ENCODE results near the gene USP24. TPM values are rescaled to one million over a fixed set of nuclear protein-coding genes. Genes with fewer than 3 reads are reported as not detected.

The USP24 gene
- total and polyA plus RNA-seq, 2 donors (not counting 3 experiments of a cell fraction or from before 2014, with no cell fraction given), result 8.2 to 30.0 TPM

DNA sequence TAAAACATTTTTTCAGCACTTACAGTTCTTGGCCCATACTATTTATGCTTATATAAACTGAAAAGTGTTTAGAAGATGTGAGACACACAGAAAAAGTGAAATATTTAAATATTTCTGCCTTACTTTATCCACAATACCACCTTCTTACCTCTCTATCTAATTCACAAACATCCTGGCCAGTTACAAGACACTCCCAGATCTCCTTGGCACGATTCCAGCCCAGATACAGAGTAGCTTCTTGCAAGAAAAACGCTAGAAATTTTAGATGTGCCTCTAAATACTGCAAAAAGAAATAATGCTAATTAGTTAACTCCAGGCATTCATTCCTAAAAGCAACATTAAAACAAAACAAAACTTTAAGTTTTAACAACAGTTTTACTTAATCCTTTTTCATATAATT lies 68.4 kb downstream of the USP24 start:
- no peak for FAIRE-seq

More for the DNA sequence above, 68.4 kb downstream of the USP24 start:
- no peak overlapping the region for H3K27ac ChIP-seq (ENCODE audit: insufficient read depth, low read depth, low read length)
- H3K4me1 ChIP-seq (ENCODE audit: control insufficient read depth, extremely low read depth, insufficient read depth, low read length), result no peaks in the 10 kb centered on the region
- intact Hi-C loops (cut with micrococcal nuclease), result loop anchor here (5.0 to 10.0 kb wide), 3 partner anchors 36 to 1678 kb away; no protein-coding TSS in a partner anchor
- POLR2A ChIA-PET, result no interaction called here
- no peak overlapping the region for H3K9ac ChIP-seq (replicated peaks; ENCODE audit: extremely low read depth, insufficient read depth, low read length)
- CTCF ChIA-PET, result no interaction called here
- no peak for TF ChIP-seq POLR2A (IDR thresholded peaks at IDR 0.05; ENCODE audit: low read depth, low read length)
- no peak for TF ChIP-seq EZH2 (IDR thresholded peaks at IDR 0.05; ENCODE audit: borderline replicate concordance, low read depth, low read length, severe bottlenecking)
- no peak for TF ChIP-seq MYC (IDR thresholded peaks at IDR 0.05; ENCODE audit: low read depth, low read length)
- no peak for TF ChIP-seq CTCF (IDR thresholded peaks at IDR 0.05; ENCODE audit: extremely low read depth in 1 of 2, insufficient read depth in 1 of 2, low read depth in 1 of 2, low read length in 2 of 2)
- TF ChIP-seq, protein P1, sequence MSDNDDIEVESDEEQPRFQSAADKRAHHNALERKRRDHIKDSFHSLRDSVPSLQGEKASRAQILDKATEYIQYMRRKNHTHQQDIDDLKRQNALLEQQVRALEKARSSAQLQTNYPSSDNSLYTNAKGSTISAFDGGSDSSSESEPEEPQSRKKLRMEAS (IDR thresholded peaks at IDR 0.05; ENCODE audit: insufficient read depth, insufficient read length), result no peak
- no peak for TF ChIP-seq JUN (IDR thresholded peaks at IDR 0.05; ENCODE audit: borderline replicate concordance, insufficient read depth, insufficient read length, low read depth)
- TF ChIP-seq FOS (IDR thresholded peaks at IDR 0.05; ENCODE audit: borderline replicate concordance, insufficient read depth, low read length), result no peak
- DNase-seq (ENCODE audit: low read depth, low spot score), result no peak
- no peaks in the 10 kb centered on the region for H3K9me1 ChIP-seq (replicated peaks; ENCODE audit: control insufficient read depth, extremely low read depth, insufficient read depth, low read length)
- H3K27me3 ChIP-seq (ENCODE audit: control insufficient read depth in 2 of 2, insufficient read depth in 2 of 2, low read length in 2 of 2), result no peaks in the 10 kb centered on the region
- H3K36me3 ChIP-seq (ENCODE audit: control insufficient read depth in 2 of 2, extremely low read depth in 1 of 2, insufficient read depth in 2 of 2, low read length in 2 of 2), result peaks cover 3 to 9% of the 10 kb centered on the region in 2 experiments
- H4K20me1 ChIP-seq (replicated peaks; ENCODE audit: control insufficient read depth, extremely low read depth, insufficient read depth, low read length), result no peaks in the 10 kb centered on the region
- dilution Hi-C loops (cut with MboI; ENCODE audit: extremely low pct_ligation_motif_present, low sequenced_read_pairs), result no loop called here
- H3K79me2 ChIP-seq (ENCODE audit: control insufficient read depth, insufficient read depth, low read length), result no peaks in the 10 kb centered on the region
- H2AFZ ChIP-seq (ENCODE audit: low read depth, low read length), result no peak overlapping the region
- no peak overlapping the region for H3K4me2 ChIP-seq (ENCODE audit: insufficient read depth, low read length)
- H3K4me3 ChIP-seq (replicated peaks in 1 of 3; ENCODE audit: insufficient read depth in 1 of 3, low read depth in 1 of 3, low read length in 3 of 3), result no peak overlapping the region
- no TSS peak for BruUV-seq (replicated peaks)
- H3K9me3 ChIP-seq (replicated peaks; ENCODE audit: control insufficient read depth, insufficient read depth, low read length), result no peaks in the 10 kb centered on the region

Data from endothelial cell of umbilical vein (primary cell).